NCI-H460 (cell line): Measurements from ENCODE around the gene MEGF6. TPM values are rescaled to one million over a fixed set of nuclear protein-coding genes. Genes with fewer than 3 reads are reported as not detected.
"Not testable (repeated sequence)": the region's sequence is repeated elsewhere in the genome, so short reads cannot be mapped to it uniquely, and the experiment has no call there.

ENCODE experiments used
- DNase-seq: peaks from one replicate; pipeline ENCODE4 v3.0.0-alpha.2; 2016; ENCODE audit warnings: low read depth; ENCODE audit errors: extremely low read depth
- total RNA-seq: library from RNA; depleted of rRNA; stranded (reverse); fragments of >200 nt; shearing (Covaris generic); gene quantifications from 2 replicates; pipeline ENCODE4 v1.2.3, GENCODE V29; 2014

MEGF6 gene
- total RNA-seq, 1 experiment from 2014 or later = 5.7 TPM

- DNase-seq = no peak
Measured at GRCh38 chr1:3596663-3597598, 14.4 kb downstream of the MEGF6 start.

GRCh38 chr1:3595949-3596348 is 15.4 kb downstream of the MEGF6 start:
- no peak for DNase-seq

- DNase-seq = no peak
Measured at GRCh38 chr1:3594706-3595377, 16.5 kb downstream of the MEGF6 start.

- DNase-seq = no peak
Measured at GRCh38 chr1:3593745-3594144, 17.6 kb downstream of the MEGF6 start.

GRCh38 chr1:3593334-3593733 is 18.0 kb downstream of the MEGF6 start:
- DNase-seq = no peak

GRCh38 chr1:3590951-3591865 is 20.1 kb downstream of the MEGF6 start:
- no peak for DNase-seq

GRCh38 chr1:3590139-3590763 is 21.1 kb downstream of the MEGF6 start:
- DNase-seq = no peak

- no peak for DNase-seq
Measured at GRCh38 chr1:3588395-3588794, 22.9 kb downstream of the MEGF6 start.

- DNase-seq = no peak
Measured at GRCh38 chr1:3586986-3587759, 24.1 kb downstream of the MEGF6 start.

- DNase-seq = no peak
Measured at GRCh38 chr1:3585940-3586568, 25.3 kb downstream of the MEGF6 start.

GRCh38 chr1:3585353-3585868 is 25.9 kb downstream of the MEGF6 start:
- DNase-seq = not testable (repeated sequence)

GRCh38 chr1:3584915-3585314 is 26.4 kb downstream of the MEGF6 start:
- no peak for DNase-seq

GRCh38 chr1:3583751-3584150 is 27.6 kb downstream of the MEGF6 start:
- DNase-seq = not testable (repeated sequence)

GRCh38 chr1:3581296-3582036 is 29.8 kb downstream of the MEGF6 start:
- no peak for DNase-seq

GRCh38 chr1:3580231-3580630 is 31.1 kb downstream of the MEGF6 start:
- DNase-seq = no peak

GRCh38 chr1:3579626-3580025 is 31.7 kb downstream of the MEGF6 start:
- DNase-seq = no peak

- no peak for DNase-seq
Measured at GRCh38 chr1:3578906-3579305, 32.4 kb downstream of the MEGF6 start.

- DNase-seq = no peak
Measured at GRCh38 chr1:3578433-3578805, 32.9 kb downstream of the MEGF6 start.
